Measurements from ENCODE around the gene RUVBL2.
A peak's percentile ranks its signal among the peaks of the same experiment; 100 is the strongest.

DNA sequence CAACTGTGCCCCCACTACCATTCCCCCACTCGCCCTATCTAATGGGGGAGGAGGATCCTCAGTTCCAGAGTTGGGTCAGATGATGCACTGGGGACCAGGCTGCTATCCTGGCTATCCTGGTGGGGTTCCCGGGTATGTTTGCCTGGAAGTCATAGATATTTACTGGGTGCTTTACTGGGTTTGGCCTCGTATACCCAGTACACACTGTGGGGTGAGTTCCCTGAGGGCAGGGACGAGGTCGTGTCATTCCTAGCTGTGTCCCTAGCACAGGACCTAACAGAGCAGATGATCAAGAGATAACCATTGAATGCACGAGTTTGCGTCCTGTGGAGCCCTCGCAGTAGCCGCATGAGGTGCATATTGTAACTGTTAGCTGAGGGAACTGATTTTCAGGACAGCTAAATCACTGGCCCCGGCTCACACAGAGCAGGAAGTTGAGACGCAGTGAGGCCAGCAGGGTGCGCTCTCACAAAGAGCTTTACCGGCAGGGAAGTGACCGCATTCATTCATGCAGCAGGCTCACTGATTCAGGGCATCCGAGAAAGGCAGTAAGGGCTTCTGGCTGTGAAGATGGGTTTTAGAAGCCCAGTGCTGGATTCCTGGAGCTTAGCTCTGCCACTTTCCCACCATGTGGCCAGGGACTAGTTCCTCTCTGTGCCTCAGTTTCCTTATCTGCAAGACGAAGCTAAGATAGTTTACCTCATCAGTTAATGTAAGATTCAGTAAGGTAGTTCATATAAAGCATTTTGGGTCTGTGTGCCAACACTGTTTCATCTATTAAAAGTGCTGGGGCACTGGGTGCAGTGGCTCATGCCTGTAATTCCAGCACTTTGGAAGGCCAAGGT lies 6.0 kb downstream of the RUVBL2 start:
- TF ChIP-seq, protein P1, sequence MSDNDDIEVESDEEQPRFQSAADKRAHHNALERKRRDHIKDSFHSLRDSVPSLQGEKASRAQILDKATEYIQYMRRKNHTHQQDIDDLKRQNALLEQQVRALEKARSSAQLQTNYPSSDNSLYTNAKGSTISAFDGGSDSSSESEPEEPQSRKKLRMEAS (IDR thresholded peaks at IDR 0.05): no peak
- no peak for TF ChIP-seq YY1 (IDR thresholded peaks at IDR 0.05; ENCODE audit: low read depth)
- TF ChIP-seq NFIC (IDR thresholded peaks at IDR 0.05): no peak
- no peak for TF ChIP-seq TAF1 (IDR thresholded peaks at IDR 0.05; ENCODE audit: low read depth)
- TF ChIP-seq, protein P2, sequence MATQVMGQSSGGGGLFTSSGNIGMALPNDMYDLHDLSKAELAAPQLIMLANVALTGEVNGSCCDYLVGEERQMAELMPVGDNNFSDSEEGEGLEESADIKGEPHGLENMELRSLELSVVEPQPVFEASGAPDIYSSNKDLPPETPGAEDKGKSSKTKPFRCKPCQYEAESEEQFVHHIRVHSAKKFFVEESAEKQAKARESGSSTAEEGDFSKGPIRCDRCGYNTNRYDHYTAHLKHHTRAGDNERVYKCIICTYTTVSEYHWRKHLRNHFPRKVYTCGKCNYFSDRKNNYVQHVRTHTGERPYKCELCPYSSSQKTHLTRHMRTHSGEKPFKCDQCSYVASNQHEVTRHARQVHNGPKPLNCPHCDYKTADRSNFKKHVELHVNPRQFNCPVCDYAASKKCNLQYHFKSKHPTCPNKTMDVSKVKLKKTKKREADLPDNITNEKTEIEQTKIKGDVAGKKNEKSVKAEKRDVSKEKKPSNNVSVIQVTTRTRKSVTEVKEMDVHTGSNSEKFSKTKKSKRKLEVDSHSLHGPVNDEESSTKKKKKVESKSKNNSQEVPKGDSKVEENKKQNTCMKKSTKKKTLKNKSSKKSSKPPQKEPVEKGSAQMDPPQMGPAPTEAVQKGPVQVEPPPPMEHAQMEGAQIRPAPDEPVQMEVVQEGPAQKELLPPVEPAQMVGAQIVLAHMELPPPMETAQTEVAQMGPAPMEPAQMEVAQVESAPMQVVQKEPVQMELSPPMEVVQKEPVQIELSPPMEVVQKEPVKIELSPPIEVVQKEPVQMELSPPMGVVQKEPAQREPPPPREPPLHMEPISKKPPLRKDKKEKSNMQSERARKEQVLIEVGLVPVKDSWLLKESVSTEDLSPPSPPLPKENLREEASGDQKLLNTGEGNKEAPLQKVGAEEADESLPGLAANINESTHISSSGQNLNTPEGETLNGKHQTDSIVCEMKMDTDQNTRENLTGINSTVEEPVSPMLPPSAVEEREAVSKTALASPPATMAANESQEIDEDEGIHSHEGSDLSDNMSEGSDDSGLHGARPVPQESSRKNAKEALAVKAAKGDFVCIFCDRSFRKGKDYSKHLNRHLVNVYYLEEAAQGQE (IDR thresholded peaks at IDR 0.05; ENCODE audit: low read depth): no peak
- TF ChIP-seq EGR1 (IDR thresholded peaks at IDR 0.05): no peak
- TF ChIP-seq EP300 (IDR thresholded peaks at IDR 0.05; ENCODE audit: borderline replicate concordance): no peak
- TF ChIP-seq TCF12 (IDR thresholded peaks at IDR 0.05; ENCODE audit: low read depth): no peak
- no peak for TF ChIP-seq CEBPB (IDR thresholded peaks at IDR 0.05)
- no peak for TF ChIP-seq ZBTB7A (IDR thresholded peaks at IDR 0.05; ENCODE audit: low read depth)
- TF ChIP-seq FOXM1 (IDR thresholded peaks at IDR 0.05; ENCODE audit: borderline replicate concordance, low read depth): no peak
- peak; percentile 42; the same call in 1 of the 2 replicates for TF ChIP-seq RAD21 (IDR thresholded peaks at IDR 0.05; ENCODE audit: low read depth)
- no peak for TF ChIP-seq CREB1 (IDR thresholded peaks at IDR 0.05; ENCODE audit: low read depth)

All from Ishikawa (cell line).